KMS-11 (cell line): ENCODE measurements around the gene SMC6.

Experiments
- H2AFZ ChIP-seq: fragments of 200-600 bp; sonication (generic); 2 replicates; pipeline ENCODE4 v1.6.1; 2016; ENCODE audit warnings: antibody characterized with exemption, mixed run types, low read depth
- H3K27ac ChIP-seq: fragments of 200-600 bp; sonication (generic); 2 replicates; pipeline ENCODE4 v1.6.1; 2016; ENCODE audit warnings: mild to moderate bottlenecking, mixed run types
- H3K27me3 ChIP-seq: fragments of 200-600 bp; sonication (generic); 2 replicates; pipeline ENCODE4 v1.6.1; 2017; ENCODE audit warnings: mild to moderate bottlenecking, low read depth, mixed run types, moderate library complexity; ENCODE audit not compliant: insufficient read depth
- H3K36me3 ChIP-seq: fragments of 200-600 bp; sonication (generic); 2 replicates; pipeline ENCODE4 v1.6.1; 2017; ENCODE audit warnings: mild to moderate bottlenecking, mixed run types; ENCODE audit not compliant: insufficient read depth
- H3K4me1 ChIP-seq: fragments of 200-600 bp; sonication (generic); 2 replicates; pipeline ENCODE4 v1.6.1; 2016; ENCODE audit warnings: mild to moderate bottlenecking, low read depth, mixed run types; ENCODE audit not compliant: poor library complexity, severe bottlenecking
- H3K4me2 ChIP-seq: fragments of 200-600 bp; sonication (generic); 2 replicates; pipeline ENCODE4 v1.7.0; 2016; ENCODE audit warnings: mild to moderate bottlenecking, mixed run types
- H3K4me3 ChIP-seq: fragments of 200-600 bp; sonication (generic); IDR thresholded peaks from 2 replicates; pipeline ENCODE4 v1.6.1; 2017; ENCODE audit warnings: low read depth, low read length, mixed read lengths; ENCODE audit not compliant: insufficient read depth
- H3K79me2 ChIP-seq: fragments of 200-600 bp; sonication (generic); 2 replicates; pipeline ENCODE4 v1.6.1; 2016; ENCODE audit warnings: low read depth, mixed run types; ENCODE audit not compliant: insufficient read depth
- H3K9ac ChIP-seq: fragments of 200-600 bp; sonication (generic); 2 replicates; pipeline ENCODE4 v1.6.1; 2016; ENCODE audit warnings: mild to moderate bottlenecking, mixed run types
- H4K20me1 ChIP-seq: fragments of 200-600 bp; sonication (generic); 2 replicates; pipeline ENCODE4 v1.6.1; 2016; ENCODE audit warnings: mild to moderate bottlenecking, mixed run types; ENCODE audit not compliant: insufficient read depth
- CTCF ChIP-seq: fragments of 200-600 bp; sonication (generic); conservative IDR thresholded peaks from 2 replicates; pipeline ENCODE4 v1.6.1; 2017; ENCODE audit warnings: low read depth, mild to moderate bottlenecking, antibody characterized with exemption, low read length, moderate library complexity, mixed read lengths

SMC6 gene

DNA sequence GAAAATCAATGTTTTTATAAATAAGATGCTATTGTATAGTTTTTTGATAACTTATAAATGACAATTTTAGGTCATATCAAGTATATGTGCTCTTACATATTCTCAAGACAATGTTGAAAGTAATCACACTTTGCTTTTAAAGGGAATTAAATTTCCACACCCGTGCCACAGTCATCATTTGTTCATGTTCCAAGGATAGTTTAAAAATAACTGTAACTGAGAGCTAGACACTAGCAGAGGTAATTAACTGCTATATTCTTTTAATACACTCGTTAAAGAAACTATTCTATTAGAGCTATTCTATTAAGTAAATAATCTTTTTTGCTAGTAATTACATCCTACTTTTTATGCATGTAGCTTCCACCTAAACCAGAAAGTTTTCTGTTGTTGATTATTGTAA lies 18.3 kb upstream of the SMC6 start:
- Histone ChIP-seq H3K4me3 (no peak overlapping the region), H3K4me1 (no peaks in the 10 kb centered on the region), H3K27ac (no peak overlapping the region), H3K9ac (no peak overlapping the region), H3K27me3 (no peaks in the 10 kb centered on the region), H3K36me3 (no peaks in the 10 kb centered on the region), H4K20me1 (no peaks in the 10 kb centered on the region), H2AFZ (no peak overlapping the region), H3K4me2 (no peak overlapping the region), H3K79me2 (no peaks in the 10 kb centered on the region)
- no peak for TF ChIP-seq CTCF

DNA sequence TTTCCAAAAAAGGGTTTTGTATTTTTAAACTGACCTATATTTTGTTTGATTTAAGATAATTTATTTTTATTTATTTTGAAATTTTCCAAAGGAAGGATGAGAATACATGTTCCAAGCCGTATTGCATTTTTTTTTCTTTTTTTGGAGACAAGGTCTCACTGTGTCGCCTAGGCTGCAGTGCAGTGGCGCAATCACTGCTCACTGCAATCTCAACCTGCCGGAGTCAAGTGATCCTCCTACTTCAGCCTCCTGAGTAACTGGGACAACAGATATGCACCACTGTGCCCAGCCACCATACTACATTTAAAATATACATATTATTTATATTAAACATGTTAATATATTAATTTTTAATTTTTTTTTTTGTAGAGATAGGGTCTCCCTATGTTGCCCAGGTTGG lies 15.3 kb upstream of the SMC6 start:
- Histone ChIP-seq H3K27ac (no peak overlapping the region), H3K4me2 (no peak overlapping the region), H3K4me3 (no peak overlapping the region), H3K4me1 (no peaks in the 10 kb centered on the region), H3K27me3 (no peaks in the 10 kb centered on the region), H3K36me3 (no peaks in the 10 kb centered on the region), H3K79me2 (no peaks in the 10 kb centered on the region), H4K20me1 (no peaks in the 10 kb centered on the region), H3K9ac (no peak overlapping the region), H2AFZ (no peak overlapping the region)
- no peak for TF ChIP-seq CTCF

- Histone ChIP-seq H3K36me3 (no peaks in the 10 kb centered on the region), H3K79me2 (no peaks in the 10 kb centered on the region)
- no peak for TF ChIP-seq CTCF
Measured at GRCh38 chr2:17765398-17765797, 11.8 kb upstream of the SMC6 start.

GRCh38 chr2:17763641-17764333 lies 10.2 kb upstream of the SMC6 start:
- H3K4me3 ChIP-seq, result no peak overlapping the region
- no peaks in the 10 kb centered on the region for H3K36me3 ChIP-seq
- no peaks in the 10 kb centered on the region for H4K20me1 ChIP-seq
- H2AFZ ChIP-seq, result no peak overlapping the region
- no peak overlapping the region for H3K9ac ChIP-seq
- no peaks in the 10 kb centered on the region for H3K27me3 ChIP-seq
- no peak for TF ChIP-seq CTCF
- no peak overlapping the region for H3K4me2 ChIP-seq
- no peak overlapping the region for H3K27ac ChIP-seq
- H3K4me1 ChIP-seq, result no peaks in the 10 kb centered on the region
- peaks cover 10% of the 10 kb centered on the region; the same call in 1 of the 2 replicates for H3K79me2 ChIP-seq

More at GRCh38 chr2:17765398-17765797, 11.8 kb upstream of the SMC6 start:
- Histone ChIP-seq H3K9ac (no peak overlapping the region), H3K27me3 (no peaks in the 10 kb centered on the region), H4K20me1 (no peaks in the 10 kb centered on the region), H3K27ac (no peak overlapping the region), H2AFZ (no peak overlapping the region), H3K4me2 (no peak overlapping the region), H3K4me1 (no peaks in the 10 kb centered on the region), H3K4me3 (no peak overlapping the region)
